NOMO-1 (cell line): Measurements from ENCODE around the gene HOXD11.

Experiments
- DNase-seq, 2 experiments: peaks; one replicate each; lab custom pipeline; 2025; ENCODE audit not compliant: unreplicated experiment in 2 of 2; lab: John Stamatoyannopoulos, UW

Gene HOXD11

DNA sequence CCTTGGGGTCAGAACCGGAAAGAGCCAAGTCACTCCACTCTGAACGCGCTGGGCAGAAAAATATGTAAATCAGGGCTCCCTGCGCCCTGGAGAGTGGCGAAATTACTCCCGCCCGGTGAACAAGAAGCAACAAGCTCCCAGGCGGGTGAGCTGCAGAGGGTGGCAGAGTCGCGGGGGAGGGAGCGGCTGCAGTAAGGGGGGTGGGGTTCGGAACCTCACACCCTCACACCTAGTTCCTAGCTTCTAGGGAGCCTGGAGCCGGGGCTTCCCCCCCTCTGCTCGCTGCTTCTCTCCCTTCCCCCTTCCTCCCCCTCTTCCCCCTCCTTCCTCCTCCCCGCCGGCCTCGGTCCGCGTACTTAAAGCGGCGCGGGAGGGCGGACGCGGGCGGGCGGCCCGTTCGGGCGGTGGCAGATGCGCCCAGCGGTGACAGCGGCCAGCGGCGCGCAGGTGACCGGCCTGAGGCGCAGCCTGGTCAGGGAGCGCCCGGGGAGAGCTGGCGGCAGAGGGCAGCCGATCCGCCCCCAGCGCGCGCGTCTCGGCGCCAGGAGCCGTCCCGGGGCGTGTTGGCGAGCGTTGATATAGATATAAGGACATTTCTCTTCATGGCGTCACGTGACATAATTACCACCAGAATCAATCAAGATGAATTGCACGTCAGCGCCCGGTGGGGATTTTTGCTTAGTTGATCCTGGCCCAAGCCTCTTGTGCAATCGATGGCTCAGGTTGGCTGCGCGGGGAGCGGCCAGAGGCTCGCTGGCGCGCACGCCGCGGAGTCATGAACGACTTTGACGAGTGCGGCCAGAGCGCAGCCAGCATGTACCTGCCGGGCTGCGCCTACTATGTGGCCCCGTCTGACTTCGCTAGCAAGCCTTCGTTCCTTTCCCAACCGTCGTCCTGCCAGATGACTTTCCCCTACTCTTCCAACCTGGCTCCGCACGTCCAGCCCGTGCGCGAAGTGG is at the start of gene HOXD11:
Gene HOXD11, plus strand, starts transcription at position 700 of the 959 bp plus-strand sequence. Its CDS starts 76 bp downstream, at position 776.
- DNase-seq: no peak

DNA sequence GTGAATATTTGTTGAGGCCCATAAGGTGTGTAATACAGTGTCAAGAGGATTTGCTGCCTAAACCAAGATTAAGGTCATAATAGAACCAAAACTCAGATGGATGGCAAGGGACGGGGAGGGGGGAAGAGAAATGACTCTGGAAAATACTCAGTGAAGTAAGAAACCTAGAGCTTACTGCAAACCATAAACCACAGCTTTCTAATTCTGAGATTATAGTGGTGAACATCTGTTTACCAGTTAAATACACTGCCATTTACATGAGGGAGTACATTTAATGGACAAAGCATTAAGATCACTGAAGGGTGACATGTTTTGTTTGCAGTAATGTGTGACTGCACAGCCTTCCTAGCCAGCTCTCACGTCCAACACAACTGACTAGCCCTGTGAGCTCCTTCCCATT is 43.1 kb upstream of the HOXD11 start:
- no peak for DNase-seq

DNA sequence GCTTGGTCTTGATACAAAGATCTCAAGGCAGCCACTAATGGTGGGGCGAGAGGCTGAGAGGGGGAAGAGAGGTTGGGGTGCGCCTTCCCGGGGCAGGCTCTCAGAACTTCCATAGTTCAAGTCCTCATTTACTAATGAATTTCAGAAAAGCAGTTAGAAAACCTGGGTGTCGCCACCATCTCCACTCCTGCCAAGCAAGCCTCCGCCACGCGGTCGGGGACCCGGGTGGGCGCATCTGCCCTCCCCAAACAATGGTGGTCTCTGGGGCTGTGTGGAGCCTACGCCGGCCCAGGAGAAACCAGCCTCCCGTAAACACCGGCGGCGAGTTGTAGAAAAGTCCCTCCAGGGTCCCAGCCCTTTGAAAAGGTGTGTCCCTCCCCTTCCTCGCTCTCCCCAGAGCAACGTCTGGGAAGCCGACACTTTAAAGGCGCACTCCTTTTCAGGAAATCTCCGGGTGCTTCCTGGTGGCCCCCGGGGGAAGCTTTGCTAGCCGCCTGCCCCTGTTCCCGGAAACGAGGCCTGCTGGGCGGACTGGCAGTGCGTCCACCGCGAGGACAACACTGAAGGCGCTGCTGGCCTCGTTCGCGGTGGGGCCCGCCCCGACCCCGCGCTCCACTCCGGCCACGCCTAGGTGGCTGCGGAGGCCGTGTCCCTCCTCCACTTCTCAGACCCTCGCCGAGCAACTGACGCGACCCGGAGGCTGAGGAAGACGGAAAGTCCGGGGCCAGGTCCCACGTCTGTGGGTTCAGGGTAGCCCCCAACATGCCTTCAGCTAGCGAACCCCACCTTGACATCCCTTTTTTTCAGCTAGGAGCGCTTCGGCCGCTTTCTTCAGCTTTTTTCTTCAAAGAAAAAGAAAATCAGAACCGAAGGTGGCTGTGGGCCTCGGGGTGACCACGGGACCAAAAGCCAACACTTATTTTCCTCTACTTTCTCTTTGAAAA is 40.2 kb upstream of the HOXD11 start:
- DNase-seq: no peak

DNA sequence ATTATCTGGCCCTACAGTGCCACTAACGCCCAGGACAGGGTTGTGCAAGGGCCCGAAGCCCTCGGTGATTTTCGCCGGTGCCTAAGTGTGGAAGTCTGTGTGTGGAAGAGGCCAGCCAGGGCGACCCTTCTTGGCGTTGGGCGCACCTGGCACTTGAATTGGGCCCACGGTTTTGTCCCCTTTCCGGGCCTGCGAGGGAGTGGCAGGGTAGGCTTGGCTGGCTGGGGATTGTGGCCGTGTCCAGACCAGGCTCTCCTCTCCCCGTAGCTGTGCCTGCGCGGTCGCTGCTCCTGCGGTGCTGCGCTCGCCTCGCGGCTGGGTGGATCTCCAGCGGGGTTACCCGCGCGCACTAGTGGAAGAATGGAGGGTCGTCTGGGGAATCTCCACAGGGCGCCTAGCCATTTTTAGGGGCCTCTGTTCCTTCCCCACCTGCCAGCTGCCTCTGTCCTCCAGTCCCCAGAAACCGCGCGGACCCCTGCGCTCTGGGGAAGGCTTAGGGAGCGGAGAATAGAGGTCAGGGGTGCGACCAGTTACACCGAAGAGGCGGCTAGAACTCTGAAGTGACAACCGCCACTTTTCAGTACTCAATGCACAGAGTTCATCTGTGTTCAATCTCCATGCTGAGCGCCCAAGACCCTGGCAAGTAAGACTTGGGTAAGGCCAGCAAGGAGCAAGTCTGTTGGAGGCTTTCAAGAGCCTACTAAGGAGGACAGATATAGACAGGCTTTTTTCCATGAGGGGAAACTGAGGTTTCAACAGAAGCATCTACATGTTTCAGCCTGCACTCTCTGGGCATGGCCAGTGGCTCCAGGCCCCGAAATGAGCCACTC is 39.3 kb upstream of the HOXD11 start:
- DNase-seq: no peak

DNA sequence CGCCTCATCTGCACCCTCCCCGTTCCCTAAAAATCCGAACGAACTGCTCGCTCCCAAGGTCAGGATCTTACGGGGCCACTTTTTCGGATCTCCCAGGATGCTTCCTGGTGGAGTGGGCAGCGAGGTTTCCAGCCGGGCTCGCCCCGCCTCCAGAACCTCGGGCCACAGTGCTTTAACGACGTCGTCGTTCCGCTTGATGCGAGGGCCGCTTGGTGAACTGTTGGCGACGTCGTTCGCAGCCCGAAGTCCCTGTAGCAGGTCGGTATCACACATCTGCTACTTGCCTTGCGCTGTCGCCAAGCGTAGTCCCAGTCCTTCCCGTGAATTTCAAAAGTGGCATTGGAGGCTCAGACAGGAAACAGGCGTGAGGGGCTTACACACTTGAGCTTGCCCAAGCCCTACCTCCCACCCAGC is 38.7 kb upstream of the HOXD11 start:
- DNase-seq: no peak

DNA sequence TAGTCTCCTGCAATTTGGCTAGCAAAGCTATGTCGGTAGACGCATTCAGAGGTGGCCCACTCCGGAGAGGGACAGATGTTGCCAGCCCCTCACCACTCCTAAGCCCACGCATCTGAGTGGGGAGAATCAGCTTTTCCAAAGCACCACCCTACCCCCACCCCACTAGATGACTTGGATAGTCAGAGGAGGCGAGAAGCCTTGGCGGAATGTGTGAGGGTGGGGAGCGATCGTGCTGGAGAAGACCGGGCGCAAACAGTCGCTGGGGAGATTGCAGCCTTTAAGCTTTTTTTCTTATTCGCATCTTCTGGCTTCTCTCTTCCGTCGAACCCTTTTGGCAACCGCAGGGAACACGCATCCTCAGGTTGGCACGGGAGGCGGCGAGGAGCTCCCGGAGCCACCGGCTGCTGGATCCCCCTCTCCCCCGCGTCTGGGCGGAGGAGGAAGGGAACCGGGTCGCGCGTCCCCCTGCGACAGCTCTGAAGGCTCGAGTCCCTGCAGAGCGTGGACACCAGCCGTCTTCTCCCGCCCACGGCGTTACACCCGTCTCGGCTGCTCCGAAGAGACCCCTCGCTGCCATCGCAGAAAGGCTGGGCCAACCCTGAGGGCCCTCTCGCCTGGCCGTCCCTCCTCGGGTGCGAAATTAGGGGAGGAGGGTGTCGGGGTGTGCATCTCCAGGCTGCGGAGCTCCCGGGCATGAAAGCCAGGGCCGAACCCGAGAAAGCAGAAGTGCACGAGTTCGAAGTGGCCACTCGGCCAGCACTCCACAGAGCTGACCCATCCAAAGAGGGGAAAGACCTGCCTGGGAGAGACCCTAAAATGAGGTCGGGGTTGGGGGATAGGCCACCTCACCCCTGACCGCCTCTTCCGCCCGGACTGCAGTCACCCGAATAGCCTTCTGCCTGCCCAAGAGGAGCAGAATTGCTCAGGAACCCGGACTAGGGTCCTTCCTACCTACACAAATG is 35.5 kb upstream of the HOXD11 start:
- no peak for DNase-seq

DNA sequence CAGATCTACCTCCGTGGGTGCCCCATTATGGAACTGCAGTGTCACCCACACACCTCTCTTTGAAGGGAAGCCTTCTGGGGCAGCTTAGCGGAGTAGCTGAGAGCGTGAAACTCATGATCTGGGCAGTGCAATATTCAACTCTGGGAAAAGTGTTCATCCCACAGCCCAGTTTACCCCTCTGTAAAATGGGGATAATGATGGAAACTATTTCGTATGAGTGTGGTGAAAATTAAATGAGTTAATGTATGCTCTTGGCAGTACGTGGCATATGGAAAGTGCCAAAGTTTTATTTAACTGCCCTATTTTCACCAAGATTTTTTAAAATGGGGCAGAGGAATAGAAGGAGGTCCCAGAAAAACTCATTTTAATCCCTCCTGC is 34.8 kb upstream of the HOXD11 start:
- DNase-seq: no peak

DNA sequence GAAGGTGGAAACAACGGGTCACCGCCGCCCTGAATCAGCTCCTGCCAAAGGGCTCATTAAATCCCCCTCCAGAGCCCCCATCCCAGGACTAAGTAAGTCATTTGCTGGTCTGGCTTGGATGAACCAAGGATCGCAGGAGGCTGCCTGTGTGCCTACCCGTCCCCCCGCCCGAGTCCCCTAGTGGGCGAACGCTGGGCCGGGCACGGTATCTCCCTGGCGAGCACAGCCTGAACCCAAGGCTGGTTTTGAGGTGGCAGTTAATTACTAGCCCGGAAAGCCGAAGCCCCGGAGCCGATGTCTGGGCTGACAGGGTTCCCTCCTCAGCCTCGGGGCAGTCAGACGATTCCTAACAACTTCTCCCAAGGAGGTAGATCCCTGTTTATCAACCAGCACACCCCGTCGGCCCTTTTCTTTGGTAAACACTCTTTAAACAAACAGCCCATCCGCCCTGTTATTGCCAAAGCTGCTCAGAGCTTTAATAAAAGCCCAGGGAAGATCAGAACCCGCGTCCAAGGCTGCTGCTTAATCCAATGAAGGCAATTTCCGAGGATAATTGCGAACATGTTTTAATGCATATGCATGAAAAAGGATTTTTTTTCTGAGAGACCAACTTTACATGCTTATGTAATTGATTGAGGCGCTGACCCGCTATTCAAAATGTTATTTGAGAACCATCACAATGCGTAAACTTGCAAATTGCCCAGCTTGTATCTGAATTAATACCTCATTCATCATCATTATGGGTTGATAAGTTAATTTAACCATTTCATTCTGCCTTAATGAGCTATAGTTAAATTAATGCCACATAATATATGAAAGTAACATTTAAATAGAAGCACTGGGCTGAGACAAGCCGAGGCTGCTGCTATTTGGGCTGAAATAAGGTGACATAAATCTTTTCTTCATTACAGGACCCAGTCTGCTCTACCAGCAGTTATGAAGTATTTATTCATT is 33.9 kb upstream of the HOXD11 start:
- DNase-seq: no peak

DNA sequence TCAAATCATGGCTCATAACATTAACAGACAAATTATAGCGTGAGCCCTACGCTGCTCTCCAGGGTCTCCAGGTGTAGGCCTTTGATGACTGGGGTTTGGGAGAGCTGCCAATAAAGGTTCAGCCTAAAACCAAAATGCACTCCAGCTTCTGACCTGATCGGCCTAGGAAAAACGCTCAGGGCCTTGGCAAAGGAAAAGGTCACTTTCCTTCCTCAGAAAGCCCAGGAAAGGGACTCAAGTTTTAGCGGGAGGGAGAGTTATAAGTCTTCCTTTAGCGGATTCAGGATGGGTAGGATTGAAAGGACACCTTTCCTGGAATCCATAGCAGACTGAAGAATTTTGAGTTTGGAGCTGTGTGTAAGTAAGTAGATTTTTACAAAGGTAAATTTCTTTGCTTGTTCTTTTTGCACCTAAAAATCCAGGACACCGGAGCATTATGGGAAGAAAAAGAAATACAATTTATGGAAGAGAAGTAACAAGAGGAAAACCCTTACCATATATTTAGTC is 32.1 kb upstream of the HOXD11 start:
- DNase-seq: no peak

DNA sequence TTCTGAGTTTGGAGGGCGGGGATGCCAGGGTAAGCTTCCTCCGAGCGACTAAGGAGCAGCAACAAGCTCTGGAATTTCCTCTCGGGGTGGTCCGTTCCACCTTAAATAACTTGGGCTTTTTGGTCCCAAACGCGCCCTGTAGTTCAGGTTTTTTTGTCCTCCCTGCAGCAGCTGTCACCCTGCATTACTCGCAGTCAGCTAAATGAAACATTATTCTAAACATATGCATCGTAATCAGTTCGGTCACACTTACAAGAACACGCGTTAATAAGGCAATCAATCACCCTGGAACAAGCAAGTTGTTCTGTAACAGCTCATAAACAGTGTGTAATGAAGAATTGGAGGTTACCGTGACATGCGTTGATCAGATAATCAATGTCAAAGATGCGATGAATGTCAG is 31.6 kb upstream of the HOXD11 start:
- no peak for DNase-seq

DNA sequence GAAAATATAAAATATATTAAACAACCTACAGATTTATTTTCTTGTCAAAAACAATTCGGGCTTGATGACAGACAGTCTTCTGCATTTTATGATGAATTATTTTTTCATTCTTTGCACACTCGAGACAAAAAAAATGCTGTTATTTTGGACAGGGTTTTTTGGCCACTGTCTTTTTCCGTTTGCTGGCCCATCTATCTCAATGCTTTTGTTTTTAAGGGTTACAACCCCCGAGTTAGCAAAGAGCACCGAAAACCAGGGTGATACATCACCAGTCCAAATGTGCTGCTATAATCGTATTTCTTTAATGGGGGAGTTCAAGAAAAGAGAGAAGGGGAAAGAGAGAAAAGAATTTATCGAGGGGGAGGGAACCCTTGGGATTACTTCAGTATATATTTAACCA is 31.0 kb upstream of the HOXD11 start:
- DNase-seq: no peak

DNA sequence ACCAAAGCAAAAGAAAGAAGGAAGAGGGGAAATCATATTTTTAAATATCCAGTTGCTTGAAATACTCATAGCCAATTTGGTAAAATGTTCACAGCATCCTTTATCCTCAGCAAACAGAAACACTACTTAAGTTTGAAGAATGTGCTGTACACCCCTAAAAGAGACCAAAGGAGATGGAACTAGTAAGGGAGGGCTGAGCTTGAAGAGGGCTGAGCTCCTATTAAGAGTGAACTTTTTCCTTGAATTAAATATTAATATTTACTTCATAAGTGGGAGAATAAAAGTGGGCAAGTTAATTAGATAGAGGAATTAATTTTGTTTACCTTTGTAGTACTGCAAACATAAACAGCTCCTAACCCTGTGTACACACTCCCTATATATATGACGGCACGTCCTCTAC is 30.3 kb upstream of the HOXD11 start:
- DNase-seq: no peak

DNA sequence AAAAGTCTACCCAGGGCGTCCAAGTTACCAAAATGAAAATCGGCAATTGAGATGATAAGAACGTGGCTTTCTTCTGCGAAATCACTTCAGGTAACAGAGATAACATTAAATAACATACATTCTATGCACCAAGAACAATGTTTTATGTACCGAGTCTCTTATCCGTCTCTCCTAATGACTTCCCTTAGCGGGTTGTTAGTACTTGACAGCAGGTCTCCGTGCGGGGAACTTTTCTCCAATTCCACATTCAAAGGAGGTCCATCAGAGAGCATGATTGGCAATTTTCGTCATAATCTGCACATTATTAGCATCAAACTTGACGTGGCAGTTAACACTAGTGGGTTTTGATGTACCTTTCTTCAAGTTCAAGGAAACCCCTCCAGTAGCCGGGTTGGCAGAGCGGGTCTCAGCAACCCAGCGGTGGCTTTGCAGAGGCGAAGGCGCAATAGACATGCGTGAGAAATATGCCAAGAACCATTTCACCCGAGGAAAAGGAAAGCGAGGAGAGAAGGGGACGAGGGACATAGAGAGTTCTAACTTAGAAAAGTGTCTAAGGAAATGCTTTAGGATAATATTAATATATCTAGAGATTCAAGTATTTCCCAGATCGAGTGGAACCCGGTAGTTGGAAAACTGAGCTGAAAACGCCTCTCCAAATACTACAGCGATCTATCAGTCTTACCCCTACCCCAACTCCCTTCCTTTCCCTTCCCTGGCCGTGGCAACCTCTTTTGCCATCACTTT is 28.4 kb upstream of the HOXD11 start:
- no peak for DNase-seq

DNA sequence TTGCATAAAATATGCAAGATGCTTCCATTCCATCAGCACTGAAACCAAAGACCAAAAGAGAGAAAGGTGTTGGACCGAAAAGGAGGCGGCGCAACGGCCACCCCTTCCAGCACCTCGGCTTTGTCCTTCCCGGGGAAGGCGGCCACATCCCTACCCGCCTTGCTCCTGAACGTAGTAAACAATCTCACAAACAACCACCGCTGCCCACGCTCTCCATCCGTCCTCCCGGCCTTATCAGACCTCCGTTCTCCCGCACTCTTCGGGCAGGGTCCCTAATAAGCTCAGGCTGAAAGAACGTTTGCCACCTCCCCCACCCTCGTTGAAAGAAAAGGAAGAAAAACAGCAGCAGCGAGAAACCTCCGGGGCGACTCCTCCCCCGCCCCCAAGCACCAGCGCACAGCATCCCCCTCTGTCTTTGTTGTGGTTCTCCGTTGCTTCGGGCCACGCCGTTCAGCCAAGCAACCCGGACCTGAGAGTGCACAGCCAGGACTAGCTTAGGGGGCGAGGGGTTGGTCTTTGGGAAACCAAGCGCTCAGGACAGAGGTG is 27.7 kb upstream of the HOXD11 start:
- no peak for DNase-seq

DNA sequence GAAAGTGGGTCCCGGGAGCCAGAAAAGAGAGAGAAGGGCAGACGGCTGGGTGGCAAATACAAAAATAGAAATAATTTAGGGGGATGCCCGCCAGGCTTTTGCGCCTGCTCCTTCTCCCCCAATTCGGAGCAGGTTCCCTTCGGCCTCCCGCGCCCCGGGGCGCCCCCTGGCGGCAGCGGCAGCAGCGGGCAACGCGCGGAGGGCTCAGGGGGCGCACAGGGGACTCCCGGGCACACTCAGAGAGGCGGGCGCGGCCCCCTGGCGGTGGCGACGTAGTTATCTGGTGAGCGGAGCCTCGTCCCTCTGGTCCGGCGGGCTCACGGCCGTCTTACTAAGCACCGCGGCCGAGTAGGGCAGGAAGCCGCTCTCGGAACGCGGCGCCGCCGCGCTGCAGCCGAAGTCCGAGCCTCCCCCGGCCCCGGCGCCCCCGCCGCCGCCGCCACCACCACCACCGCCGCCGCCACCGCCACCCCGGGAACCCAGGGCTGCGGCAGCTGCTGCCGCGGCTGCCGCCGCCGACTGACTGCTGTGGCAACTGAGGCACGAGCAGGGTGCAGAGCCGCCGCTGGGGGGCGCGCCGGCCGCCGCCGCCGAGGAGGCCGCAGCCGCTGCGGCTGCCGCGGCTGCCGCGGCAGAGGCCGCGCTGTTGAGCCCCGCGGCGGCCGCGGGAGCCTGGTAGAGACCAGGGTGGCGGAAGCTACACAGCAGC is 27.1 kb upstream of the HOXD11 start:
- no peak for DNase-seq

DNA sequence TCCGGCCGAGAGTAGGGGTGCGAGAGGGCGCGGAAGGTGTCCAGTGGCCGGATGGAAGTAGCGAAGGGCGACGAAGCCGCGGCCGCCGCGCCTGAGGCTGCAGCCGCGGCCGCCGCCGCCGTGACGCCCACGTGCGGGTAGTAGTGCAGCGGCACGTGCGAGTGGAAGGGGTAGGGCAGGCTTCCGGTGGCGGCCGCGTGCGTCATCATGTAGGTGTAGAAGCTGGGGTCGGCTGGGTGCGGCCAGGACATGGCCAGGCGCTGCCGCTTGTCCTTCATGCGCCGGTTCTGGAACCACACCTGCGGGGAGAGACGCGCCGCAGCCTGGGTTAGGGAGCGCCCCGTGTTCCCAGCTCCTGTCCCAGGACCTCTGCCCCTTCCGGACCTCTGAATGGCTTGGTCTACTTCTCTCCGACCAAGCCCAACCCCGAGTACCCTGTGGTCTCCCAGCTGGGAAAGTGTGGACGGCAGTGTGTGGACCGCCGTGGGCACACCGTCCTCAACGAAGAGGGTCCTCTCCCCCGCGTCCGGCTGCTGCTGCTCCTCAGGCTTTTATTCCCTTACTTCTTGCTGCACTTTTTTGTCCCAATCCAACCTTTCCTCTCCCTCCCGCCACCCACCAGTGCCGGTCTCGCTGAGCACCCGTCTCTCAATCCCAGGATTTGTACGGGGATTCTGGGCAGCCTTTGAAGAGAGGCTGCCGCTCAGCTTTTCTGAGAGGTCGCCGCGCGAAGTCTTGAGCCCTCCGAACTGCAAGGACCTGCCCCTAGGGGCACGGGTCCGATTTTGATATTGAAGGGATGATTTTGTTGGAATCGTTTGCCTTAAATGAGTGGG is 26.3 kb upstream of the HOXD11 start:
- no peak for DNase-seq
